Measurements from ENCODE around the gene HPS5. TPM values are rescaled to one million over a fixed set of nuclear protein-coding genes. Genes with fewer than 3 reads are reported as not detected.
A peak's percentile ranks its signal among the peaks of the same experiment; 100 is the strongest.

HPS5 gene
- total RNA-seq, 4 donors from 2014 or later = 17.6 to 49.9 (median 38.0) TPM

GRCh38 chr11:18239655-18240054 is 82.3 kb downstream of the HPS5 start:
- Histone ChIP-seq H3K27ac (no peak overlapping the region), H3K9me3 (no peaks in the 10 kb centered on the region), H3K4me3 (no peak overlapping the region), H3K36me3 (no peaks in the 10 kb centered on the region), H3K27me3 (no peaks in the 10 kb centered on the region), H3K4me1 (no peaks in the 10 kb centered on the region)
- DNase-seq = no peak
- TF ChIP-seq CTCF (IDR thresholded peaks at IDR 0.05) = no peak
- no peak for TF ChIP-seq POLR2A (IDR thresholded peaks at IDR 0.05)

- H3K36me3 ChIP-seq = no peaks in the 10 kb centered on the region
- no peak within 1 kb of the TSS for H3K27ac ChIP-seq
- H3K4me1 ChIP-seq = no peaks in the 10 kb centered on the region
- H3K4me3 ChIP-seq = peak within 1 kb of the TSS in 1 of 4 donors; percentile 21
- no peaks in the 10 kb centered on the region for H3K9me3 ChIP-seq
- DNase-seq = no peak
- TF ChIP-seq POLR2A (IDR thresholded peaks at IDR 0.05) (no peak), CTCF (IDR thresholded peaks at IDR 0.05) (no peak)
- no peaks in the 10 kb centered on the region for H3K27me3 ChIP-seq
Observed at GRCh38 chr11:18236664-18237356, 85.1 kb downstream of the HPS5 start, which contains the start of gene SAA4. Gene SAA4, minus strand, starts transcription at chr11:18236802. Its CDS starts 876 bp downstream, at chr11:18235926.

GRCh38 chr11:18235394-18236334 is 86.3 kb downstream of the HPS5 start:
- no peak overlapping the region for H3K27ac ChIP-seq
- no peaks in the 10 kb centered on the region for H3K27me3 ChIP-seq
- H3K4me1 ChIP-seq = no peaks in the 10 kb centered on the region
- TF ChIP-seq POLR2A (IDR thresholded peaks at IDR 0.05) (no peak), CTCF (IDR thresholded peaks at IDR 0.05) (no peak)
- H3K9me3 ChIP-seq = no peaks in the 10 kb centered on the region
- no peak for DNase-seq
- H3K36me3 ChIP-seq = no peaks in the 10 kb centered on the region
- peak overlapping the region in 1 of 4 donors; percentile 21 for H3K4me3 ChIP-seq

GRCh38 chr11:18233912-18234311 is 88.0 kb downstream of the HPS5 start:
- TF ChIP-seq POLR2A (IDR thresholded peaks at IDR 0.05) (no peak), CTCF (IDR thresholded peaks at IDR 0.05) (no peak)
- Histone ChIP-seq H3K4me1 (peaks cover 0 to 4% (median 0%) of the 10 kb centered on the region in 4 donors), H3K36me3 (no peaks in the 10 kb centered on the region), H3K27me3 (no peaks in the 10 kb centered on the region), H3K9me3 (no peaks in the 10 kb centered on the region), H3K4me3 (no peak overlapping the region), H3K27ac (no peak overlapping the region)
- no peak for DNase-seq

GRCh38 chr11:18230859-18231258 is 91.1 kb downstream of the HPS5 start:
- Histone ChIP-seq H3K4me1 (peaks cover 0 to 4% (median 0%) of the 10 kb centered on the region in 4 donors), H3K36me3 (no peaks in the 10 kb centered on the region), H3K4me3 (no peak overlapping the region), H3K27me3 (no peaks in the 10 kb centered on the region), H3K9me3 (no peaks in the 10 kb centered on the region), H3K27ac (no peak overlapping the region)
- TF ChIP-seq CTCF (IDR thresholded peaks at IDR 0.05) (no peak), POLR2A (IDR thresholded peaks at IDR 0.05) (no peak)
- no peak for DNase-seq
